Ovary (tissue), 9 donors: ENCODE results near the gene PODNL1. TPM values are rescaled to one million over a fixed set of nuclear protein-coding genes. Genes with fewer than 3 reads are reported as not detected.

ENCODE experiments used
- DNase-seq, 5 donors: peaks; one replicate each; pipeline ENCODE4 v3.0.0-alpha.2; 2019 to 2020
- H3K27ac ChIP-seq, 2 donors: fragments of 200-600 bp; one replicate each; pipeline versions ENCODE4 v1.5.1 to v1.8.0; 2019 to 2022
- H3K27me3 ChIP-seq: fragments of 200-600 bp; one replicate; pipeline ENCODE4 v1.8.0; 2022
- H3K36me3 ChIP-seq: fragments of 200-600 bp; sonication (generic); one replicate; pipeline ENCODE4 v1.5.1; 2019
- H3K4me1 ChIP-seq: one replicate; pipeline ENCODE4 v1.8.1; 2013; ENCODE audit warnings: mild to moderate bottlenecking, moderate library complexity; ENCODE audit not compliant: insufficient read depth
- H3K4me3 ChIP-seq: fragments of 200-600 bp; sonication (generic); one replicate; pipeline ENCODE4 v1.5.1; 2017
- H3K9me3 ChIP-seq, 2 donors: fragments of 200-600 bp in 1 of 2; sonication (generic) in 1 of 2; one replicate each; pipeline versions ENCODE4 v1.5.1 to v1.8.1; 2013 to 2019; ENCODE audit warnings: mild to moderate bottlenecking in 1 of 2, moderate library complexity in 1 of 2
- CTCF ChIP-seq, 3 donors: fragments of 450-650 bp in 2 of 3; fragments of 200-600 bp in 1 of 3; IDR thresholded peaks; one replicate each; pipeline versions ENCODE4 v1.5.1 to v1.8.0; 2016 to 2022; ENCODE audit warnings: antibody characterized with exemption in 3 of 3, mild to moderate bottlenecking in 1 of 3
- EP300 ChIP-seq: sonication (generic); formaldehyde crosslinking; IDR thresholded peaks from one replicate; pipeline ENCODE4 v1.6.1; 2017; ENCODE audit warnings: antibody characterized with exemption
- POLR2A ChIP-seq: fragments of 450-650 bp; IDR thresholded peaks from one replicate; pipeline ENCODE4 v1.6.1; 2017; ENCODE audit warnings: antibody characterized with exemption, mild to moderate bottlenecking, moderate library complexity
- WGBS, 3 donors: extraction: QIAGEN DNeasy Blood & Tissue Kit in 1 of 3; methylation state at CpG; one replicate each; pipeline versions ENCODE4 v1.1.5 to v1.1.7; 2013 to 2017; 5-methylcytosine and 5-hydroxymethylcytosine counted together
- intact Hi-C, 4 donors: fragments of 100-400 bp; cut with DNase I; formaldehyde crosslinking; loops; one replicate each; pipeline versions ENCODE4 v1.11.0 to v1.15.1; 2022 to 2023
- polyA plus RNA-seq, 2 donors: library from polyadenylated mRNA; stranded (reverse); fragments of 200-250 nt in 1 of 2; fragments of 350-450 nt in 1 of 2; fragmentation: Illumina TruSeq in 1 of 2; extraction: RNeasy Lipid Tissue Mini Kit (QIAGEN cat#74804) in 1 of 2; gene quantifications; one replicate each; pipeline ENCODE4 v1.2.3, GENCODE V29; 2013 to 2014
- total RNA-seq, 7 donors: library from RNA; depleted of rRNA in 2 of 7; stranded (reverse); fragments of >200 nt in 2 of 7; fragmentation: NEBNext Ultra II Directional in 3 of 7; extraction: Animal tissue kit (Norgen Biotek cat#: 25700) in 3 of 7; gene quantifications; one replicate each; pipeline versions ENCODE4 v1.1.0 to v1.2.4, GENCODE V29; 2016 to 2023
- donor health status: DM: no; HTN: no; CAD: no; lungs with moderate emphysema.
- donor health status: DM: no; HTN: no; CAD: no.
- donor health status: Bipolar disorder and iron deficiency.
- donor health status: DM: yes; HTN: yes; CAD: no.
- donor health status: DM: no; HTN: no; CAD: no.
- donor health status: DM: yes; HTN: yes; CAD: no.

The PODNL1 gene
- total and polyA plus RNA-seq, 9 donors: 0.48 to 3.8 (median 1.4) TPM

GRCh38 chr19:13959141-13959961 is 21.1 kb upstream of the PODNL1 start:
- 81 to 85% (median 84%) methylated on average over 41 of the region's 41 CpGs for WGBS, 3 donors
- intact Hi-C loops: no loop called here
- no peak overlapping the region for H3K27ac ChIP-seq
- H3K4me1 ChIP-seq: no peaks in the 10 kb centered on the region
- no peak overlapping the region for H3K4me3 ChIP-seq
- no peaks in the 10 kb centered on the region for H3K9me3 ChIP-seq
- no peaks in the 10 kb centered on the region for H3K27me3 ChIP-seq
- DNase-seq: no peak
- no peaks in the 10 kb centered on the region for H3K36me3 ChIP-seq
- TF ChIP-seq POLR2A (no peak), CTCF (IDR thresholded peaks at IDR 0.05) (no peak)

GRCh38 chr19:13958043-13958442 is 19.8 kb upstream of the PODNL1 start:
- Histone ChIP-seq H3K4me3 (no peak overlapping the region), H3K36me3 (no peaks in the 10 kb centered on the region), H3K27ac (no peak overlapping the region), H3K4me1 (peaks cover 4% of the 10 kb centered on the region), H3K9me3 (no peaks in the 10 kb centered on the region), H3K27me3 (no peaks in the 10 kb centered on the region)
- no peak for DNase-seq
- intact Hi-C loops: no loop called here
- WGBS, 3 donors: 68 to 69% (median 69%) methylated on average over 12 of the region's 12 CpGs
- TF ChIP-seq POLR2A: no peak
- no peak for TF ChIP-seq EP300
- TF ChIP-seq CTCF (IDR thresholded peaks at IDR 0.05): no peak

- 81 to 87% (median 85%) methylated on average over 8 of the region's 8 CpGs for WGBS, 3 donors
- no peaks in the 10 kb centered on the region for H3K36me3 ChIP-seq
- H3K4me1 ChIP-seq: peaks cover 4% of the 10 kb centered on the region
- no peak overlapping the region for H3K27ac ChIP-seq
- DNase-seq: no peak
- H3K4me3 ChIP-seq: no peak overlapping the region
- no peaks in the 10 kb centered on the region for H3K9me3 ChIP-seq
- TF ChIP-seq POLR2A: no peak
- no peak for TF ChIP-seq EP300
- TF ChIP-seq CTCF (IDR thresholded peaks at IDR 0.05): no peak
- intact Hi-C loops: no loop called here
- H3K27me3 ChIP-seq: no peaks in the 10 kb centered on the region
Measured at GRCh38 chr19:13957051-13957450, 18.8 kb upstream of the PODNL1 start.

GRCh38 chr19:13956365-13956744 is 18.1 kb upstream of the PODNL1 start:
- Histone ChIP-seq H3K4me3 (no peak overlapping the region), H3K36me3 (no peaks in the 10 kb centered on the region), H3K27me3 (no peaks in the 10 kb centered on the region), H3K9me3 (no peaks in the 10 kb centered on the region), H3K27ac (no peak overlapping the region), H3K4me1 (peaks cover 4% of the 10 kb centered on the region)
- intact Hi-C loops: no loop called here
- 87 to 93% (median 89%) methylated on average over 16 of the region's 16 CpGs for WGBS, 3 donors
- TF ChIP-seq EP300 (no peak), CTCF (IDR thresholded peaks at IDR 0.05) (no peak), POLR2A (no peak)
- no peak for DNase-seq
